ENCODE measurements around the gene VAMP1. TPM values are rescaled to one million over a fixed set of nuclear protein-coding genes. Genes with fewer than 3 reads are reported as not detected.

Gene VAMP1
- total RNA-seq, 1 experiment from 2014 or later: 10.3 TPM

- H3K56ac ChIP-seq (ENCODE audit: insufficient read length, low read depth, low read length): no peak overlapping the region
- no peak for TF ChIP-seq CTCF (conservative IDR thresholded peaks at IDR 0.05)
- H4K5ac ChIP-seq (ENCODE audit: insufficient read length, low read depth, low read length): no peak overlapping the region
- DNase-seq: peak; percentile 74
- peaks cover 2% of the 10 kb centered on the region; the same call in 1 of the 2 replicates for H3K4me1 ChIP-seq (ENCODE audit: insufficient read depth, low read length)
- no peak overlapping the region for H2AFZ ChIP-seq (ENCODE audit: low read length)
- H3K27me3 ChIP-seq (ENCODE audit: insufficient read depth, low read length): no peaks in the 10 kb centered on the region
- H3K4me2 ChIP-seq (ENCODE audit: insufficient read depth, insufficient read length, low read length): no peak overlapping the region
- peak overlapping the region; percentile 75; the same call in 1 of the 2 replicates for H3K14ac ChIP-seq (ENCODE audit: insufficient read depth, low read length)
- H3K27ac Mint-ChIP-seq: peak overlapping the region; percentile 78 to 93 (median 86); a peak in 5 of 7 replicates
- H4K8ac ChIP-seq (replicated peaks; ENCODE audit: insufficient read length, low read depth, low read length): no peak overlapping the region
- H2BK120ac ChIP-seq (ENCODE audit: low read depth, low read length, poor library complexity, severe bottlenecking): peak overlapping the region; percentile 67
- peaks cover 15% of the 10 kb centered on the region for H3K79me1 ChIP-seq (ENCODE audit: insufficient read depth, low read depth, low read length, poor library complexity, severe bottlenecking)
- no CpG with 5 or more reads among the region's 12 CpGs for WGBS (ENCODE audit: extremely low coverage, insufficient read length, low lambda C conversion rate)
- H3K9me3 ChIP-seq (ENCODE audit: control insufficient read depth, low read depth, low read length): no peaks in the 10 kb centered on the region
- no peak overlapping the region for H2AK5ac ChIP-seq (ENCODE audit: insufficient read length, low read length)
- no peaks in the 10 kb centered on the region for H3K27me3 Mint-ChIP-seq (ENCODE audit: low read depth)
- peaks cover 28 to 56% (median 52%) of the 10 kb centered on the region in 3 experiments; a peak in 6 of 7 replicates for H3K36me3 Mint-ChIP-seq (ENCODE audit: insufficient read depth in 1 of 3, low read depth in 3 of 3)
- peak overlapping the region; percentile 78 for H2BK20ac ChIP-seq (ENCODE audit: low read depth, low read length, poor library complexity, severe bottlenecking)
- peak overlapping the region; percentile 13 for H3K9ac ChIP-seq (ENCODE audit: extremely low read depth, insufficient read length, low read length)
- H2BK12ac ChIP-seq (ENCODE audit: insufficient read length, low read depth, low read length): no peak overlapping the region
- peaks cover 2% of the 10 kb centered on the region; the same call in 1 of the 2 replicates for H3K79me2 ChIP-seq (ENCODE audit: insufficient read depth, low read length)
- peak overlapping the region in 1 of 2 experiments; percentile 44; a peak in 1 of 5 replicates for H3K4me3 Mint-ChIP-seq
- H2BK5ac ChIP-seq (ENCODE audit: insufficient read length, low read length): no peak overlapping the region
- no peak overlapping the region for H3K23ac ChIP-seq (ENCODE audit: insufficient read length, low read depth, low read length)
- H3K9me3 Mint-ChIP-seq: no peaks in the 10 kb centered on the region
- peak overlapping the region; percentile 85 for H3T11ph ChIP-seq (ENCODE audit: low read length)
- no peaks in the 10 kb centered on the region for H3K23me2 ChIP-seq (ENCODE audit: insufficient read length, low read depth, low read length, poor library complexity, severe bottlenecking)
- H2BK15ac ChIP-seq (ENCODE audit: low read depth, low read length): no peak overlapping the region
- no peak overlapping the region for H4K91ac ChIP-seq (ENCODE audit: insufficient read length, low read depth, low read length)
- peaks cover 8 to 10% of the 10 kb centered on the region in 2 experiments for H3K4me1 Mint-ChIP-seq
- no peak overlapping the region for H3K18ac ChIP-seq (ENCODE audit: insufficient read length, low read depth, low read length)
- no peaks in the 10 kb centered on the region for H4K20me1 ChIP-seq (ENCODE audit: control insufficient read depth, insufficient read depth, insufficient read length)
- peak overlapping the region; percentile 3 for H3K27ac ChIP-seq (ENCODE audit: insufficient read length, low read depth, low read length)
- no peak overlapping the region; the same call in 1 of the 2 replicates for H3K4ac ChIP-seq (ENCODE audit: low read depth, low read length)
Measured at GRCh38 chr12:6507102-6507998, 36.9 kb upstream of the VAMP1 start.

Data from H9 (cell line).